Activated naive CD8-positive, alpha-beta T cell treated with anti-CD3 and anti-CD28 coated beads for 36 hours (primary cell): ENCODE results near the gene DOK4. TPM values are rescaled to one million over a fixed set of nuclear protein-coding genes. Genes with fewer than 3 reads are reported as not detected.
A peak's percentile ranks its signal among the peaks of the same experiment; 100 is the strongest.

ENCODE experiments used
- DNase-seq: peaks from one replicate; pipeline ENCODE4 v3.0.0; 2021
- H3K27ac Mint-ChIP-seq: one replicate; pipeline ENCODE4 v1.8.0; 2022; ENCODE audit warnings: mild to moderate bottlenecking, moderate library complexity, mixed read lengths
- H3K27me3 Mint-ChIP-seq: one replicate; pipeline ENCODE4 v1.8.0; 2022; ENCODE audit warnings: mild to moderate bottlenecking, mixed read lengths
- H3K36me3 Mint-ChIP-seq: one replicate; pipeline ENCODE4 v1.8.0; 2021; ENCODE audit warnings: mild to moderate bottlenecking, mixed read lengths
- H3K4me1 Mint-ChIP-seq: one replicate; pipeline ENCODE4 v1.8.0; 2021; ENCODE audit warnings: mixed read lengths
- H3K4me3 Mint-ChIP-seq: one replicate; pipeline ENCODE4 v1.8.0; 2022; ENCODE audit warnings: mild to moderate bottlenecking, moderate library complexity, mixed read lengths
- H3K9me3 Mint-ChIP-seq: one replicate; pipeline ENCODE4 v1.8.0; 2022; ENCODE audit warnings: mixed read lengths
- total RNA-seq, 2 experiments: library from RNA; stranded (reverse); gene quantifications; one replicate each; pipeline ENCODE4 v1.2.3, GENCODE V29; 2021

Gene DOK4
- total RNA-seq, 2 experiments from 2014 or later, result 4.5 to 4.8 TPM

GRCh38 chr16:57432505-57432904 lies 53.8 kb downstream of the DOK4 start:
- Mint-ChIP-seq H3K27me3 (no peaks in the 10 kb centered on the region), H3K4me3 (no peak overlapping the region), H3K4me1 (peaks cover 27% of the 10 kb centered on the region), H3K9me3 (no peaks in the 10 kb centered on the region), H3K27ac (peak overlapping the region; percentile 75), H3K36me3 (peaks cover 50% of the 10 kb centered on the region)
- DNase-seq, result no peak

DNA sequence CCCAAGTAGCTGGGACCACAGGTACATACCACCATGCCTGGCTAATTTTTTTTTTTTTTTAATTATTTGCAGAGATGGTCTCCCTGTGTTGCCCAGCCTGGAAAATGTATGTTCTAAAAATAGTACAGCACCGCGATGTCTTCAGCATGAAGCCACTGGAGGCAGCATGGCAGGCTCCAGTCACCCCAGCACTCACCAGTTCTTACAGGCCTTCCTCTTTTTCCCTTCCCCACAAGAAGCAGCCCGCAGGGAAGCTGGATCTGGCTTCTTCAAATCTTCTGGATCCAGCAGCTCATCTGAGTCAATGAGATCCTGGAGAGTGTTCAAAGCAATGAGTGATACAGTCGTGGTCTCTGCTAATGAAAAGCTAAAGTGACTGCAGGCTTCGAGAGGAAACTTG lies 55.3 kb downstream of the DOK4 start:
- Mint-ChIP-seq H3K9me3 (no peaks in the 10 kb centered on the region), H3K27me3 (no peaks in the 10 kb centered on the region), H3K4me1 (peaks cover 27% of the 10 kb centered on the region), H3K36me3 (peaks cover 45% of the 10 kb centered on the region), H3K4me3 (no peak overlapping the region), H3K27ac (peak overlapping the region; percentile 1)
- DNase-seq, result no peak

GRCh38 chr16:57427824-57428223 lies 58.5 kb downstream of the DOK4 start:
- H3K9me3 Mint-ChIP-seq, result no peaks in the 10 kb centered on the region
- H3K27me3 Mint-ChIP-seq, result no peaks in the 10 kb centered on the region
- no peak overlapping the region for H3K27ac Mint-ChIP-seq
- H3K36me3 Mint-ChIP-seq, result peaks cover 23% of the 10 kb centered on the region
- DNase-seq, result no peak
- no peak overlapping the region for H3K4me3 Mint-ChIP-seq
- peaks cover 4% of the 10 kb centered on the region for H3K4me1 Mint-ChIP-seq

GRCh38 chr16:57427307-57427706 lies 59.0 kb downstream of the DOK4 start:
- Mint-ChIP-seq H3K9me3 (no peaks in the 10 kb centered on the region), H3K4me3 (no peak overlapping the region), H3K27ac (no peak overlapping the region), H3K27me3 (no peaks in the 10 kb centered on the region), H3K36me3 (peaks cover 21% of the 10 kb centered on the region), H3K4me1 (peaks cover 4% of the 10 kb centered on the region)
- no peak for DNase-seq

DNA sequence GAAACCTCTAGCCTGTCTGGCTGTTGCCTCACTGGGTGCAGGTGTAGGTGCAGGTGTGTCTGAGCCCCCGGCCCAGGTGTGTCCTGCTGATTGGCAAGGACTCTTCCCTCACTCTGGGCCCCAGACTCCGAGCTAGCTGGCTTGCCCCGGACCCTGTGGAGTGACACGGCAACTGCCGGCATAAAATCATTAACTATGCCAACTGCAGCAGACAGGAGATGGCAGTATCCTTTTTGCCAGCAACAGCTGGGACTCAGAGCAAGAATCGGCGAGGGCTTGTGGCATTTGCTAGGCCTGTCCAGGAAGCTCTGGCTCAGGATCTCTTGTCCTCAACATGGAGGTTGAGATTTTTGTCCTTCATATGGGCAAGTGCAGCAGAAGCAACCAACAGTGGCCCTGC lies 59.9 kb downstream of the DOK4 start:
- Mint-ChIP-seq H3K27ac (no peak overlapping the region), H3K4me3 (no peak overlapping the region), H3K4me1 (peaks cover 7% of the 10 kb centered on the region), H3K9me3 (no peaks in the 10 kb centered on the region), H3K36me3 (peaks cover 20% of the 10 kb centered on the region), H3K27me3 (no peaks in the 10 kb centered on the region)
- DNase-seq, result no peak

DNA sequence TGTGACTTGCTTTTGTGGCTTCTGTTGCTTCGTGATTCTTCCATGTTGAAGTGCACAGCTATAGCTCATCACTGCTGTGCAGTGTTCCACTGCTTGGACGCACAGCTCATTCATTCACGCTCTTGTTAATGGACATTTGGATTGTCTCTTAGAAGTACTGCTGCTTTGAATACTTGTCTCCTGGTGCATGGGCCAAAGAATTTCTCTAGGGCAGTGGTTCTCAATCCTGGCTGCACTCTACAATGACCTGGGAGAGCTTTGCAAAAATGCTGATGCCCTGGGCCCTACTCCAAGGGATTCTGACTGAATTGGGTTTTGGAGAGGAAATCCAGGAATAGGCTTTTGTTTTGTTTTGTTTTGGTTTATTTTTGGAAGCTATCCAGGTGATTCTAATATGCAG lies 61.7 kb downstream of the DOK4 start:
- Mint-ChIP-seq H3K27me3 (no peaks in the 10 kb centered on the region), H3K4me3 (no peak overlapping the region), H3K4me1 (peaks cover 8% of the 10 kb centered on the region), H3K9me3 (no peaks in the 10 kb centered on the region), H3K27ac (no peak overlapping the region), H3K36me3 (peaks cover 7% of the 10 kb centered on the region)
- no peak for DNase-seq

- Mint-ChIP-seq H3K27me3 (no peaks in the 10 kb centered on the region), H3K9me3 (no peaks in the 10 kb centered on the region), H3K4me3 (no peak overlapping the region), H3K36me3 (peaks cover under 1% of the 10 kb centered on the region), H3K27ac (no peak overlapping the region), H3K4me1 (peaks cover 18% of the 10 kb centered on the region)
- DNase-seq, result no peak
These were observed 63.1 kb downstream of the DOK4 start for GRCh38 chr16:57423152-57423551.

- no peak overlapping the region for H3K4me3 Mint-ChIP-seq
- no peaks in the 10 kb centered on the region for H3K36me3 Mint-ChIP-seq
- no peaks in the 10 kb centered on the region for H3K27me3 Mint-ChIP-seq
- no peak for DNase-seq
- peaks cover 22% of the 10 kb centered on the region for H3K4me1 Mint-ChIP-seq
- no peaks in the 10 kb centered on the region for H3K9me3 Mint-ChIP-seq
- no peak overlapping the region for H3K27ac Mint-ChIP-seq
These were observed 64.0 kb downstream of the DOK4 start for GRCh38 chr16:57422026-57422944.

Other genes with a start within 250 kb of the DOK4 start
- gene ARL2BP, start 241.2 kb downstream of the DOK4 start, total RNA-seq, result 10 to 100 TPM; 16.2 to 17.1 TPM
- under 1 TPM; 0.34 to 0.54 TPM for gene PLLP, start 201.8 kb downstream of the DOK4 start, total RNA-seq
- gene CCL22, start 127.7 kb downstream of the DOK4 start, total RNA-seq, result 10 to 100 TPM; 12.4 to 12.7 TPM
- gene CX3CL1, start 114.0 kb downstream of the DOK4 start, total RNA-seq, result under 1 TPM in 1 of 2 experiments, not detected in 1; 0.14 TPM
- gene CCL17, start 81.7 kb downstream of the DOK4 start, total RNA-seq, result not detected
- gene CIAPIN1, start 39.1 kb downstream of the DOK4 start, total RNA-seq, result 10 to 100 TPM; 71.3 to 73.6 TPM
- gene COQ9, start 39.0 kb downstream of the DOK4 start, total RNA-seq, result 10 to 100 TPM; 46.3 to 49.6 TPM
- gene POLR2C, start 23.8 kb downstream of the DOK4 start, total RNA-seq, result 10 to 100 TPM; 72.1 to 76.2 TPM
- 10 to 100 TPM in 1 of 2 experiments, 1 to 10 TPM in 1; 8.7 to 10.2 TPM for gene CCDC102A, start 50.1 kb upstream of the DOK4 start, total RNA-seq
- 1 to 10 TPM; 1.3 to 1.4 TPM for gene ADGRG5, start 56.1 kb upstream of the DOK4 start, total RNA-seq
- 1 to 10 TPM; 2.8 to 3.0 TPM for gene ADGRG1, start 142.1 kb upstream of the DOK4 start, total RNA-seq
- gene ADGRG3, start 181.8 kb upstream of the DOK4 start, total RNA-seq, result not detected
- gene DRC7, start 208.3 kb upstream of the DOK4 start, total RNA-seq, result not detected
- gene KATNB1, start 249.3 kb upstream of the DOK4 start, total RNA-seq, result 10 to 100 TPM; 51.2 to 55.5 TPM